Brain microvascular endothelial cell (primary cell): Measurements from ENCODE around the gene MAGEB4.
A peak's percentile ranks its signal among the peaks of the same experiment; 100 is the strongest.

ENCODE experiments used
- DNase-seq: peaks from one replicate; pipeline ENCODE4 v3.0.0-alpha.2; 2020
- H3K27ac ChIP-seq: fragments of 250-450 bp; sonication (Bioruptor Pico); 2 replicates; pipeline ENCODE4 v1.5.1; 2020; ENCODE audit warnings: mild to moderate bottlenecking, moderate library complexity
- H3K27me3 ChIP-seq: fragments of 250-450 bp; sonication (Bioruptor Pico); replicated peaks from 2 replicates; pipeline ENCODE4 v1.5.1; 2020; ENCODE audit warnings: mild to moderate bottlenecking
- H3K36me3 ChIP-seq: fragments of 250-450 bp; sonication (Bioruptor Pico); replicated peaks from 2 replicates; pipeline ENCODE4 v1.5.1; 2020; ENCODE audit warnings: mild to moderate bottlenecking
- H3K4me3 ChIP-seq: 2 replicates; pipeline ENCODE4 v1.5.1; 2011; ENCODE audit warnings: low read depth, mild to moderate bottlenecking, control low read depth, low read length, moderate library complexity
- CTCF ChIP-seq: IDR thresholded peaks from 2 replicates; pipeline ENCODE4 v1.5.1; 2011; ENCODE audit warnings: low read depth, mild to moderate bottlenecking, moderate library complexity, low read length, control low read depth, inconsistent platforms; ENCODE audit errors: missing control alignments
- in situ Hi-C: cut with HindIII; loops from 2 replicates; pipeline ENCODE4 v1.10.0; 2017; ENCODE audit warnings: low sequenced_read_pairs, low pct_ligation_motif_present

Gene MAGEB4

GRCh38 chrX:30270639-30271038 lies 28.8 kb downstream of the MAGEB4 start:
- no peaks in the 10 kb centered on the region for H3K36me3 ChIP-seq
- in situ Hi-C loops = no loop called here

GRCh38 chrX:30275498-30275897 lies 33.7 kb downstream of the MAGEB4 start:
- H3K36me3 ChIP-seq = no peaks in the 10 kb centered on the region
- no peaks in the 10 kb centered on the region for H3K27me3 ChIP-seq
- no peak overlapping the region for H3K4me3 ChIP-seq
- DNase-seq = no peak
- no peak overlapping the region for H3K27ac ChIP-seq
- no peak for TF ChIP-seq CTCF
- in situ Hi-C loops = no loop called here

More at GRCh38 chrX:30270639-30271038, 28.8 kb downstream of the MAGEB4 start:
- no peak for TF ChIP-seq CTCF
- Histone ChIP-seq H3K27ac (no peak overlapping the region), H3K27me3 (no peaks in the 10 kb centered on the region), H3K4me3 (no peak overlapping the region)
- DNase-seq = no peak

GRCh38 chrX:30278365-30278764 lies 36.6 kb downstream of the MAGEB4 start:
- Histone ChIP-seq H3K36me3 (no peaks in the 10 kb centered on the region), H3K27ac (no peak overlapping the region), H3K4me3 (no peak overlapping the region), H3K27me3 (no peaks in the 10 kb centered on the region)
- in situ Hi-C loops = no loop called here
- no peak for TF ChIP-seq CTCF
- DNase-seq = peak; percentile 23

- in situ Hi-C loops = no loop called here
Measured at GRCh38 chrX:30280428-30280827, 38.6 kb downstream of the MAGEB4 start.

GRCh38 chrX:30282527-30282926 lies 40.7 kb downstream of the MAGEB4 start:
- no peak for TF ChIP-seq CTCF
- peak overlapping the region; percentile 89 for H3K27ac ChIP-seq
- no peak for DNase-seq
- in situ Hi-C loops = no loop called here
- no peaks in the 10 kb centered on the region for H3K36me3 ChIP-seq
- H3K4me3 ChIP-seq = no peak overlapping the region
- H3K27me3 ChIP-seq = no peaks in the 10 kb centered on the region

More at GRCh38 chrX:30280428-30280827, 38.6 kb downstream of the MAGEB4 start:
- Histone ChIP-seq H3K27ac (no peak overlapping the region), H3K27me3 (no peaks in the 10 kb centered on the region), H3K4me3 (no peak overlapping the region), H3K36me3 (no peaks in the 10 kb centered on the region)
- TF ChIP-seq CTCF = no peak
- DNase-seq = no peak

- in situ Hi-C loops = no loop called here
- TF ChIP-seq CTCF = no peak
- Histone ChIP-seq H3K36me3 (no peaks in the 10 kb centered on the region), H3K27me3 (no peaks in the 10 kb centered on the region), H3K27ac (peak overlapping the region; percentile 89), H3K4me3 (no peak overlapping the region)
- peak; percentile 65 for DNase-seq
Measured at GRCh38 chrX:30283456-30284200, 41.8 kb downstream of the MAGEB4 start.
